Prostate gland (tissue), 2 donors: Measurements from ENCODE around the gene AFAP1.

Source experiments
- CTCF ChIP-seq, 4 experiments: fragments of 200-600 bp in 2 of 4; fragments of 450-650 bp in 2 of 4; sonication (generic) in 2 of 4; IDR thresholded peaks; 1 replicate in 3 of 4; 2 replicates in 1 of 4; pipeline ENCODE4 v1.5.1; 2016 to 2019; ENCODE audit warnings: antibody characterized with exemption in 4 of 4, mild to moderate bottlenecking in 2 of 4, moderate library complexity in 2 of 4
- POLR2A ChIP-seq: fragments of 450-650 bp; IDR thresholded peaks from one replicate; pipeline ENCODE4 v1.6.1; 2016; ENCODE audit warnings: antibody characterized with exemption, mild to moderate bottlenecking
- POLR2AphosphoS5 ChIP-seq: sonication (generic); formaldehyde crosslinking; IDR thresholded peaks from one replicate; pipeline ENCODE4 v1.6.1; 2017; ENCODE audit warnings: antibody characterized with exemption

GRCh38 chr4:7830747-7831146, 108.9 kb downstream of the AFAP1 start:
- TF ChIP-seq CTCF (IDR thresholded peaks at IDR 0.05) (no peak), POLR2AphosphoS5 (no peak), POLR2A (no peak)
